ENCODE measurements around the gene NLGN2. TPM values are rescaled to one million over a fixed set of nuclear protein-coding genes. Genes with fewer than 3 reads are reported as not detected.
"Not testable (repeated sequence)": the region's sequence is repeated elsewhere in the genome, so short reads cannot be mapped to it uniquely, and the experiment has no call there.

Gene NLGN2
- 1 to 10 TPM; 2.0 to 3.5 TPM for total RNA-seq

DNA sequence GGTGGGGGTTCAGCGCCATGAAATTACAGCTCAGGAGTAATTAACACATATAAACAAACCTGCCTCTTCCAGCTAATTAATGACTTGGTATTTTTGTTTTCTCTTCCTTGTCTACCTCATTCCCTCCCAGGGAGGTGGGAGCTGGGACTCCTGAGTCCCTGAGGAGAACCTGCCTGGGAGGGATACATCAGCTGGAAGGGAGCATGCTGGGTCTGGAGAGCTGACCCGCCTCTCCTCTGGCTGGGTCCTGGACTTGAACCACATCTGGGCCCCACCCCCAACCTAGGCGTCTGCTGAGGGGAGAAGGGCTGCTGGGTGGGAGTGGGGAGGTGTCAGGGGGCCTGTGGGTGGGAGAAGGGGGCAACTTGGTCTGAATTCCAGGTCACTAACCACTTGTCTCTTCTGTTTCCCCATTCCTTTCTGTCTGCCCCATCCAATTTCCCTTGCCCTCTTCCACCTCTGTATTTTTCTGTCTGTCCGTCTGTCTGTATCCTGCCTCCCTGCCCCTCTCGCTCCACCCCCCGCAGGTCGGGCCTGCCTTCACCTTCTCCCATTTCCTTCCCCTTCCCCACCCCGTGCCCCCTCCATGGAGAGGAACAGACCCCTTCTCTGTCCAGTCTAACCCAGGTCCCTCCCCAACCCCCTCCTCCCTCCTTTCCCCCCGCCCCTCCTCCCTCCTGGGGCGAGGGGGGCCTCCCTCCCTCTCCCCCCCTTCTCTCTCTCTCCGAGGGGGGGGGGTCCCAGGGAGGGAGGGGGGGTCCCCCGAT, at the start of gene NLGN2:
Gene NLGN2, plus strand, starts transcription at position 361 of the 767 bp plus-strand sequence. CDS start 411 bp downstream, outside the sequence.
- Mint-ChIP-seq H3K27ac (peak within 1 kb of the TSS; percentile 62), H3K9me3 (ENCODE audit: low read depth) (no peaks in the 10 kb centered on the region), H3K4me3 (no peak within 1 kb of the TSS), H3K36me3 (no peaks in the 10 kb centered on the region), H3K27me3 (peaks cover 9% of the 10 kb centered on the region), H3K4me1 (peaks cover 13% of the 10 kb centered on the region)
- ATAC-seq (no peak), DNase-seq (no peak)
- CTCF ChIA-PET = interaction anchor here (1.2 to 1.7 kb wide), 2 partner anchors 14 to 29 kb away, joined by 3 to 8 read pairs; partner anchors contain the start of gene PLSCR3

DNA sequence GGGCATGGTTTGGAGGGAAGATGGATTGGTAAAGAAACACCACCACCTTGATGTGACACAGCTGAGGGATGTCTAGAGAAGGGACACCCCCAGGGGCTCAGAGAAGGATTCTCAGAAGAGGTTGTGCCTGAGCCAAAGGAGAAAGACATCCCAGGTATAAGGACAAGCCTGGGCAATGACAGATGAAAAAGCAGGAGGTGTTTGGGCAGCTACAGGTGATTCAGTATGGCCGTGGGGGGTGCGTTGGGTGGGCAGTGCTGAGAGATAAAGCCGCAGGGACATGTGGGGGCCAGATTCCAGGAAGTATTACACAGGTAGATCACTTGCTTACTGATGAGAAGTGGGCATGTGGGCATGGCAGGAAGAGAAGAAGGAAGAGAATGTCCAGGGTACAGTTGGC, 45.7 kb upstream of the NLGN2 start:
- ATAC-seq = no peak
- Mint-ChIP-seq H3K27ac (no peak overlapping the region), H3K4me3 (no peak overlapping the region), H3K9me3 (ENCODE audit: low read depth) (no peaks in the 10 kb centered on the region), H3K4me1 (no peaks in the 10 kb centered on the region), H3K27me3 (peaks cover 2% of the 10 kb centered on the region), H3K36me3 (no peaks in the 10 kb centered on the region)
- no peak for DNase-seq
- CTCF ChIA-PET = interaction anchor here (1.6 kb wide), 1 partner anchor 199 kb away, joined by 7 read pairs; the partner anchor contains the start of gene SENP3

DNA sequence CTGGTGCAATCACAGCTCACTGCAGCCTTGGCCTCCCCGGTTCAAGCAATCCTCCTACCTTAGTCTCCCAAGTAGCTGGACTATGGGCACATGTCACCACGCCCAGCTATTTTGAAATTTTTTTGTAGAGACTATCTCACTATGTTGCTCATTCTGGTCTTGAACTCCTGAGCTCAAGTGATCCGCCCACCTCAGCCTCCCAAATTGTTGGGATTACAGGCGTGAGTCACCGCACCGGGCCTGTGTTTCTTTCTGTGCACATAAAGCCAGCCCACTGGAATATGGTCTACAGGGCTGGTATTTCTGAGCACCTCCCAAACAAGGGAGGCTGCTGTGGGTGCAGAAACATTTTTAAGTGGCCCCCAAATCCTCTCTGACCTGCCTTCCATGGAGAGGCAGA, 44.3 kb upstream of the NLGN2 start:
- Mint-ChIP-seq H3K27ac (no peak overlapping the region), H3K9me3 (ENCODE audit: low read depth) (no peaks in the 10 kb centered on the region), H3K4me3 (no peak overlapping the region), H3K4me1 (no peaks in the 10 kb centered on the region), H3K36me3 (no peaks in the 10 kb centered on the region), H3K27me3 (peaks cover 2% of the 10 kb centered on the region)
- ATAC-seq (no peak), DNase-seq (no peak)
- CTCF ChIA-PET = interaction anchor here (0.7 to 1.6 kb wide), 2 partner anchors 144 to 198 kb away, joined by 4 to 7 read pairs; partner anchors contain the start of gene SENP3

DNA sequence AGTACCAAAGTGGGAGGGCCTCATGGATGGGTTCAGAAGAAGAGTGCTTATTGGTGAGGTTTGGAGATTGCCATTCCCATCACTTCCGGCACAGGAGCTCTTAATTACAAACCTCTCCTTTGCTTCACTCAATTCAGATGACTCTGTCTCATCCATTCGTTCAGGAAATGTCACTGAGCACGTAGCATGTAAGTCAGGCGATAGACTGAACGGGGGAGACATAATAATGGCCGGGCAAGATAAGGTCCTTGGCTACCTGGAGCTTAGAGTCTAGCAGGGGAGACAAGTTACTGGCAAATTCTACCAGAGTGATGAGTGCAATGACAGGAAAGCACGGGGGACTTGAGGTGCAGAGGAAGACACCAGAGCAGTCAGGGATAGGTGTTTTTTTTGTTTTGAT, 41.7 kb upstream of the NLGN2 start:
- not testable (repeated sequence) for H3K9me3 Mint-ChIP-seq (ENCODE audit: low read depth); H3K36me3 Mint-ChIP-seq; ATAC-seq; H3K4me1 Mint-ChIP-seq; H3K4me3 Mint-ChIP-seq; DNase-seq; H3K27me3 Mint-ChIP-seq; H3K27ac Mint-ChIP-seq
- CTCF ChIA-PET = interaction anchor here (0.9 kb wide), 1 partner anchor 10 kb away, joined by 4 read pairs; no protein-coding TSS in a partner anchor

DNA sequence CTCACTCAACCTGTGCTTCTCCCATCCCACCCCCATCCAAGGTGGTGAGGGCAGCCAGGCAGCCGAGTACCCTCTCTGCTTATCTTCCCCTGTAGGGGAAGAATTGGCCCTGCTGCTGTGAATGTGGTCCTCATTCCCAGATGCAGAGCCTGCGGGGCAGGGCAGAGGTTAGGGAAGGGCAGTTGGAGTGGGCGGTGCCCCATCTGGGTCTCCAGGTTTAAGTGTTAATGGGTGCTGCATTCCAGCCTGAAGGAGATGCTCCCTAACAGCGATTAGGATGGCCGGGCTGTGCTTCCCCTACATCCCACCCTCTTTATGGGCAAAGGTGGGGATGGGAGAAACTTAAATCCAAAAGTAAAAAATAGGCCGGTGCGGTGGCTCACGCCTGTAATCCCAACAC, 40.6 kb upstream of the NLGN2 start:
- CTCF ChIA-PET = interaction anchor here (1.2 kb wide), 1 partner anchor 11 kb away, joined by 3 read pairs; no protein-coding TSS in a partner anchor
- ATAC-seq = no peak
- Mint-ChIP-seq H3K36me3 (no peaks in the 10 kb centered on the region), H3K27ac (no peak overlapping the region), H3K9me3 (ENCODE audit: low read depth) (no peaks in the 10 kb centered on the region), H3K4me1 (no peaks in the 10 kb centered on the region), H3K4me3 (no peak overlapping the region), H3K27me3 (peaks cover 3% of the 10 kb centered on the region)
- DNase-seq = no peak

DNA sequence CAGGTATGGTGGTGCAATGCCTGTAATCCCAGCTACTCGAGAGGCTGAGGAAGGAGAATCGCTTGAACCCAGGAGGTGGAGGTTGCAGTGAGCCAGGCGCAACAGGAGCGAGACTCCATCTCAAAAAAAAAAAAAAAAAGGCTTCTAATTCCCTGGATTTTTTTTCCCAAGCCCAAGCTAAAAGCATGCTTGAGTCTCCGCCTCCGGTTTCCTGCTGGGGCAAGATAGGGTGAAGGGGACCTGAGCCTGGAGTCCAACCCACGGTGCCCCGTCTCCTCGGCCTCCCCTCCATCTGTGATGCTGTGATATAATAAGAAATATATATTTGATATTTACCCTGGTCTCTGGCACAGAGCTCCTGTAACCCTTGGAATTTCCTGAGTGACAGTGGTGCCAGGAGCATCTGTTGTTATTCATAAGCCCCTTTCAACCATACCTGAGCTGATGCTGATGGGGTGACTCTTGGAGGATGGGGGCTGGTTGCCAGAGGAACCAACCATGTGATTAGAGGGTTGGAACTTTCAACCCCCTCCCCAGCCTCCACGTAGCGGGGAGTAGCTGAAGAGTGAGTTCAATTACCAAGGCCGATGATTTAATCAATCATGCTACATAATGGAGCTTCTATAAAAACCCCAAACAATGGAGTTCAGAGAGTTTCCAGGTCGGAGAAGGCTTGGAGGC, 39.6 kb upstream of the NLGN2 start:
- no peaks in the 10 kb centered on the region for H3K4me1 Mint-ChIP-seq
- H3K4me3 Mint-ChIP-seq = no peak overlapping the region
- ATAC-seq (no peak), DNase-seq (no peak)
- CTCF ChIA-PET = interaction anchor here (0.5 to 1.2 kb wide), 3 partner anchors 12 to 153 kb away, joined by 3 read pairs; no protein-coding TSS in a partner anchor
- no peak overlapping the region for H3K27ac Mint-ChIP-seq
- peaks cover 3% of the 10 kb centered on the region for H3K27me3 Mint-ChIP-seq
- no peaks in the 10 kb centered on the region for H3K36me3 Mint-ChIP-seq
- no peaks in the 10 kb centered on the region for H3K9me3 Mint-ChIP-seq (ENCODE audit: low read depth)

DNA sequence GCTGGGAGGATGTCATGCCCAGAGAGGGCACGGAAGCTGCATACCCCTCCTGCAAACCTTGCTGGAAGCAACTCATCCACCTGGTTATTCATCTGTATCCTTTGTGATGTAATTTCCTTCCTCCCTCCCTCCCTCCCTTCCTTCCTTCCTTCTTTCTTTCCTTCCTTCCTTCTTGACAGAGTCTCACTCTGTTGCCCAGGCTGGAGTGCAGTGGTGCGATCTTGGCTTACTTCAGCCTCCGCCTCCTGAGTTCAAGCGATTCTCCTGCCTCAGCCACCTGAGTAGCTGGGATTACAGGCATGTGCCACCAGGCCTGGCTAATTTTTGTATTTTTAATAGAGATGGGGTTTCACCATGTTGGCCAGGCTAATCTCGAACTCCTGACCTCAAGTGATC, 39.0 kb upstream of the NLGN2 start:
- not testable (repeated sequence) for H3K27ac Mint-ChIP-seq; ATAC-seq; DNase-seq; H3K9me3 Mint-ChIP-seq (ENCODE audit: low read depth); H3K27me3 Mint-ChIP-seq; H3K36me3 Mint-ChIP-seq; H3K4me3 Mint-ChIP-seq; H3K4me1 Mint-ChIP-seq
- CTCF ChIA-PET = interaction anchor here (0.6 kb wide), 1 partner anchor 153 kb away, joined by 3 read pairs; no protein-coding TSS in a partner anchor

DNA sequence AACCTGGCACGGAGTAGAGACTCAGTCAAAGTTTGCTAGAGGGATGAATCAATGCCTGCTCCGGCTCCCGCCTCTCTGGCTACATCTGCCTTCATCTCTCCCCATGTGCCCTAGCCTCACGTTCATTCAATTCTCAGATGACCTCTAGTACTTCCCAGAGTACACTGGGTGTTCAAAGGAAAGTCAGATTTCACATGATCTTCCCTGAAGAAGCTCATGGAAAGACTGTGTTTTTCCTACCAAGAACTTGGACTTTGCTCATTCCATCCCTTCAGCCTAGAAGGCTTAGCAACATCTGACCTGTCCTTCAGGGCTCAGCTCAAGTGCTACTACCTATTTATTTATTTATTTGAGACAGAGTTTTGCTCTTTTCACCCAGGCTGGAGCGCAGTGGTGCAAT, 37.8 kb upstream of the NLGN2 start:
- Mint-ChIP-seq H3K27me3 (peaks cover 3% of the 10 kb centered on the region), H3K4me3 (no peak overlapping the region), H3K27ac (no peak overlapping the region), H3K36me3 (no peaks in the 10 kb centered on the region), H3K9me3 (ENCODE audit: low read depth) (no peaks in the 10 kb centered on the region), H3K4me1 (no peaks in the 10 kb centered on the region)
- DNase-seq (no peak), ATAC-seq (no peak)
- CTCF ChIA-PET = no interaction called here

DNA sequence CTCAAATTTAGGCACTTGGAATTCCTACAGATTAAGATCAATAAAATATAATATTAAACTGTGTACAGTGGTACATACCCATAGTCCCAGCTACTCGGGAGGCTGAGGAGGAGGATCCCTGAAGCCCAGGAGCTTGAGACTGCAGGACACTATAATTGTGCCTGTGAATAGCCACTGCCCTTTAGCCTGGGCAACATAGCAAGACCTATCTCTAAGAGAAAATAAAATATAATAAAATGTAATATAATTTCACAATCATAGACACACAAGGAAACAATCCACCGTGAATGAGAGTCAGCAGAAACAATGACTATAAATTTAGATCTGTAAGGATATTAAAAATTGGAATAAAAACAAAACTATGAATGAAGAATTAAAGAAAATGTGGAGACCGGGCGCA, 36.8 kb upstream of the NLGN2 start:
- Mint-ChIP-seq H3K4me1 (no peaks in the 10 kb centered on the region), H3K27ac (no peak overlapping the region), H3K27me3 (peaks cover 3% of the 10 kb centered on the region), H3K36me3 (no peaks in the 10 kb centered on the region), H3K4me3 (no peak overlapping the region), H3K9me3 (ENCODE audit: low read depth) (no peaks in the 10 kb centered on the region)
- no peak for DNase-seq
- ATAC-seq = no peak
- CTCF ChIA-PET = interaction anchor here (1.9 to 6.2 kb wide), 2 partner anchors 15 to 66 kb away, joined by 6 to 22 read pairs; no protein-coding TSS in a partner anchor

DNA sequence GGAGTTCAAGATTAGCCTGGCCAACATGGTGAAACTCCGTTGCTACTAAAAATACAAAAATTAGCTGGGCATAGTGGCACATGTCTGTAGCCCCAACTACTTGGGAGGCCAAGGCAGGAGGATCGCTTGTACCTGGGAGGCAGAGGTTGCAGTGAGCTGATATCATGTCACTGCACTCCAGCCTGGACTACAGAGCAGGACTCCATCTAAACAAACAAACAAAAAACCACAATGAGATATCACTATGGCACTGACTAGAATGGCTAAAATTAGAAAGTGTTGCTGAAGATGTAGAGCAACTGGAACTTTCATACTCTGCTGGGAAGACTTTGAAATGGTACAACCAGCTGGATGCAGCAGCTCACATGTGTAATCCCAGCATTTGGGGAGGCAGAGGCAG, 33.3 kb upstream of the NLGN2 start:
- peaks cover 14% of the 10 kb centered on the region for H3K27me3 Mint-ChIP-seq
- H3K9me3 Mint-ChIP-seq (ENCODE audit: low read depth) = peaks cover 3% of the 10 kb centered on the region
- H3K4me1 Mint-ChIP-seq = no peaks in the 10 kb centered on the region
- CTCF ChIA-PET = interaction anchor here (6.2 kb wide), 1 partner anchor 18 kb away, joined by 22 read pairs; no protein-coding TSS in a partner anchor
- H3K4me3 Mint-ChIP-seq = no peak overlapping the region
- no peak overlapping the region for H3K27ac Mint-ChIP-seq
- DNase-seq (no peak), ATAC-seq (no peak)
- peaks cover 2% of the 10 kb centered on the region for H3K36me3 Mint-ChIP-seq

DNA sequence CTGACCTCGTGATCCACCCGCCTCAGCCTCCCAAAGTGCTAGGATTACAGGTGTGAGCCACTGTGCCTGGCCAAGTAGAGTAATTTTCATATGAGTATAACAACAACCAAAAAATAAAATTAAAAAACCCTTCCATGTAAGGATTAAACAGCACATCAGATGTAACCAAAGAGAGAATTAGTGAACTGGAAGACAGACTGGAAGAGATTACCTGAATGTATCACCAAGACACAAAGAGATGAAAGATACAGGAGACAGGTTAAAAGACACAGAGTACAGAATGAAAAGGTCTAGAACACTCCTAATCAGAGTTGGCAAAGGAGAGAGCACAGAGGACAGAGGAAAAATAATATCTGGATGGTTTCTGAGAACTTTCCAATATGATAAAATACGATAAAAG, 28.5 kb upstream of the NLGN2 start:
- CTCF ChIA-PET = no interaction called here
- ATAC-seq (no peak), DNase-seq (no peak)
- H3K36me3 Mint-ChIP-seq = peaks cover 2% of the 10 kb centered on the region
- no peak overlapping the region for H3K4me3 Mint-ChIP-seq
- peaks cover 3% of the 10 kb centered on the region for H3K4me1 Mint-ChIP-seq
- H3K9me3 Mint-ChIP-seq (ENCODE audit: low read depth) = peaks cover 3% of the 10 kb centered on the region
- H3K27ac Mint-ChIP-seq = no peak overlapping the region
- H3K27me3 Mint-ChIP-seq = peaks cover 41% of the 10 kb centered on the region

DNA sequence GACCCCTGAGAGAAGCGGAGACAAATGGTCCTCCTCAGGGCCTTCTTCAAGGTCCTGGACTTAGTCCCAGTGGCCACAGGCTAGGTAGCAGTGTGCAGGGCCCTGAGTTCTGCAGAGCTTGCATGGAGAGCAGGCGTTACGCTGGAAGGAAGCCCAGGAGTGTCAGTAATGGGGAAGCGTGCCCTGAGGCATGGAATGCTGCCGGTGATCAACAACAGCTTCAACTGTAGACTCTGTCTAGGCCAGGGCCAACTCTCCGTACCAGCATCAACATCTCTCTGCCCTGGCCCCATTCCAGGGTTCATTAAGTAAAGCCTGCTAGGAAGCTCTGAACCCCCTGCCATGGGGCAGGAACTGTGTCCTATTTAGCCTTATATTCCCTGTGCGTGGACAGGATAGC, 27.3 kb upstream of the NLGN2 start:
- no peak for ATAC-seq
- H3K36me3 Mint-ChIP-seq = peaks cover 2% of the 10 kb centered on the region
- peaks cover 7% of the 10 kb centered on the region for H3K4me1 Mint-ChIP-seq
- no peak overlapping the region for H3K4me3 Mint-ChIP-seq
- H3K27ac Mint-ChIP-seq = no peak overlapping the region
- CTCF ChIA-PET = no interaction called here
- H3K27me3 Mint-ChIP-seq = peaks cover 41% of the 10 kb centered on the region
- H3K9me3 Mint-ChIP-seq (ENCODE audit: low read depth) = peaks cover 3% of the 10 kb centered on the region
- DNase-seq = no peak

DNA sequence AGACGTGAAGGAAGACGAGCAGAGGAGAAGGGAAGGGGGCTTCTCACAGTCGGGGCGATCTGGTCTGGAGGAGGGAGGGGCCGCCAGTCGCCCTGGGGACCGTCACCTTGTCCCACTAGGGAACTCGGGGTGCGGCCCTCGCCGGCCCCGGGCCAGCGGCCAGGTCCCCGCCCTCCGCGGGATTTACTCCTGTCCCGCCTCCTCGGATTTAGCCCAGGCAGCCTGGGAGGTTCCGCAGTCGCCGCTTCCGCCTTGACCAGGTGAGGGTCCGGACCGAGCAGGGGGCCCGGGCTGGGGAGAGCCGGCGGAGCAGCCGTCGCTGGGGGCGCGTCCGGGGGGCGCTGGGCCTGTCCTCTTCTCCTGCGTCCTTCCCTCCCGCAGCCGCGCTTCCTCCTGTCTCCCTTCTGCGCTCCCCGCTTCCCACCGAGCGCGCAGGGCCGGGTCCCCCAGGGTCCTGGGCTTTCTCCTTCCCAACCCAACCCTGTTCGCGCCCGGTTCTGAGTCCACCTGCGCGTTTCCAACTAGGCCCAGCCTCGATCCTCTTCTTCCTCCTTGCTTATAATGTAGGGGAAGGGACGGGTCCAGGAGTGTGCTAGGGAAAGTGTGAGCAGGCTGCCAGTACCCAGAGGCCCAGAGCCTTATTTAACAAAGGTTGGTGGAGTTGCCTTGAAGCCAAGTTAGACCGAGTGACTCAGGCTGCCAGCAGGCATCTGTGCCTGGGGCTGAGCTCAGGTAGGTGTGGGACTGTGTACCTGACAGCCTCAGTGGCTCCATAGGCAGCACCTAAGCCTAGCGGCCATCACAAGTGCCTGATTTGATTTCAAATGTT, 26.6 kb upstream of the NLGN2 start, which contains the start of gene TNK1:
Gene TNK1, plus strand, starts transcription at position 235 of the 829 bp plus-strand sequence. CDS start 1,838 bp downstream, outside the sequence.
- H3K4me1 Mint-ChIP-seq = peaks cover 7% of the 10 kb centered on the region
- no peak within 1 kb of the TSS for H3K27ac Mint-ChIP-seq
- DNase-seq (no peak), ATAC-seq (no peak)
- CTCF ChIA-PET = interaction anchor here (2.8 kb wide), 1 partner anchor 26 kb away, joined by 10 read pairs; the partner anchor contains the start of gene TMEM95
- H3K9me3 Mint-ChIP-seq (ENCODE audit: low read depth) = peaks cover 3% of the 10 kb centered on the region
- no peak within 1 kb of the TSS for H3K4me3 Mint-ChIP-seq
- H3K36me3 Mint-ChIP-seq = peaks cover 2% of the 10 kb centered on the region
- peaks cover 41% of the 10 kb centered on the region for H3K27me3 Mint-ChIP-seq
